Cardiac muscle cell (in vitro differentiated cells and primary cell): Measurements from ENCODE around the gene CST3. TPM values are rescaled to one million over a fixed set of nuclear protein-coding genes. Genes with fewer than 3 reads are reported as not detected.
"Not testable (repeated sequence)": the region's sequence is repeated elsewhere in the genome, so short reads cannot be mapped to it uniquely, and the experiment has no call there.

Experiments
- DNase-seq, 2 donors: peaks; one replicate each; pipeline versions ENCODE4 v3.0.0 to v3.0.0-alpha.2; 2010 to 2017; ENCODE audit warnings: low read depth in 1 of 2, low spot score in 1 of 2
- H3K27ac ChIP-seq: fragments of 200-600 bp; sonication (generic); 2 replicates; pipeline ENCODE4 v1.5.1; 2016
- H3K27me3 ChIP-seq: fragments of 200-600 bp; sonication (generic); 2 replicates; pipeline ENCODE4 v1.6.0; 2016; ENCODE audit warnings: control low read depth
- H3K36me3 ChIP-seq: fragments of 200-600 bp; sonication (generic); 2 replicates; pipeline ENCODE4 v1.5.1; 2016; ENCODE audit warnings: control low read depth
- H3K4me1 ChIP-seq: fragments of 200-600 bp; sonication (generic); 2 replicates; pipeline ENCODE4 v1.8.1; 2017; ENCODE audit warnings: low read depth, mild to moderate bottlenecking, mixed run types
- H3K4me3 ChIP-seq: fragments of 200-600 bp; sonication (generic); 2 replicates; pipeline ENCODE4 v1.5.1; 2016; ENCODE audit warnings: mild to moderate bottlenecking
- H3K9me3 ChIP-seq: fragments of 200-600 bp; sonication (generic); 2 replicates; pipeline ENCODE4 v1.5.1; 2017; ENCODE audit warnings: low read depth, mild to moderate bottlenecking, control low read depth
- polyA plus RNA-seq: library from polyadenylated mRNA; unstranded; fragments of >200 nt; fragmentation: Nextera tagmentation; extraction: Ambion mirVana; gene quantifications from 2 replicates; pipeline ENCODE4 v1.2.1, GENCODE V29; 2016
- total RNA-seq: library from RNA; depleted of rRNA; stranded (reverse); fragments of >200 nt; gene quantifications from 2 replicates; pipeline ENCODE4 v1.2.3, GENCODE V29; 2016
- TF ChIP-seq, protein P1 (sequence below): IDR thresholded peaks from 2 replicates; pipeline ENCODE4 v1.5.1; 2012; ENCODE audit warnings: low read depth, mild to moderate bottlenecking, low read length

CST3 gene
- total and polyA plus RNA-seq, 2 experiments from 2014 or later = 214 to 256 TPM

- TF ChIP-seq, protein P1, sequence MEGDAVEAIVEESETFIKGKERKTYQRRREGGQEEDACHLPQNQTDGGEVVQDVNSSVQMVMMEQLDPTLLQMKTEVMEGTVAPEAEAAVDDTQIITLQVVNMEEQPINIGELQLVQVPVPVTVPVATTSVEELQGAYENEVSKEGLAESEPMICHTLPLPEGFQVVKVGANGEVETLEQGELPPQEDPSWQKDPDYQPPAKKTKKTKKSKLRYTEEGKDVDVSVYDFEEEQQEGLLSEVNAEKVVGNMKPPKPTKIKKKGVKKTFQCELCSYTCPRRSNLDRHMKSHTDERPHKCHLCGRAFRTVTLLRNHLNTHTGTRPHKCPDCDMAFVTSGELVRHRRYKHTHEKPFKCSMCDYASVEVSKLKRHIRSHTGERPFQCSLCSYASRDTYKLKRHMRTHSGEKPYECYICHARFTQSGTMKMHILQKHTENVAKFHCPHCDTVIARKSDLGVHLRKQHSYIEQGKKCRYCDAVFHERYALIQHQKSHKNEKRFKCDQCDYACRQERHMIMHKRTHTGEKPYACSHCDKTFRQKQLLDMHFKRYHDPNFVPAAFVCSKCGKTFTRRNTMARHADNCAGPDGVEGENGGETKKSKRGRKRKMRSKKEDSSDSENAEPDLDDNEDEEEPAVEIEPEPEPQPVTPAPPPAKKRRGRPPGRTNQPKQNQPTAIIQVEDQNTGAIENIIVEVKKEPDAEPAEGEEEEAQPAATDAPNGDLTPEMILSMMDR = peak; percentile 31
- Histone ChIP-seq H3K36me3 (no peaks in the 10 kb centered on the region), H3K27ac (no peak overlapping the region), H3K9me3 (no peaks in the 10 kb centered on the region), H3K27me3 (no peaks in the 10 kb centered on the region), H3K4me3 (no peak overlapping the region), H3K4me1 (no peaks in the 10 kb centered on the region)
- DNase-seq = peak in 1 of 2 donors; percentile 45
Measured at GRCh38 chr20:23666189-23666588, 28.4 kb upstream of the CST3 start.

DNA sequence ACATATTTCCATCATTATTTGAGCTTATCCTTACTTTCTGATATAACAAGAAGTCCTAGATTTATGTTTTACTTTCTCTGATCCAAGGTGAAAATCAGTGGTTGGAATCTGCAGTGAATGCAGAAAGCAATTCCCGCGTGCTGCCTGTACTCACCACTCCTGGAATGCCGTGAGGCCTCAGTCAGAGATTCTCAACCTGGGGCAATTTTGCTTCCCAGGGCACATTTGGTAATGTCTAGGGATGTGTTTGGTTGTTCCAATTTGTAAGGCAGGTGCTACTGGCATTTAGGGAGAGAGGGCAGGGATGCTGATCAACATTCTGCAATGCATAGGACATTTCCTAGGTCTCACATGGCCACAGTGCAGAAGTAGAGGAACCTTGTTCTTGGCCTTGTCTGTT, 27.2 kb upstream of the CST3 start:
- TF ChIP-seq, protein P1 = no peak
- H3K27me3 ChIP-seq = no peaks in the 10 kb centered on the region
- H3K27ac ChIP-seq = no peak overlapping the region
- H3K4me3 ChIP-seq = no peak overlapping the region
- H3K36me3 ChIP-seq = no peaks in the 10 kb centered on the region
- H3K4me1 ChIP-seq = no peaks in the 10 kb centered on the region
- no peak for DNase-seq
- H3K9me3 ChIP-seq = no peaks in the 10 kb centered on the region

DNA sequence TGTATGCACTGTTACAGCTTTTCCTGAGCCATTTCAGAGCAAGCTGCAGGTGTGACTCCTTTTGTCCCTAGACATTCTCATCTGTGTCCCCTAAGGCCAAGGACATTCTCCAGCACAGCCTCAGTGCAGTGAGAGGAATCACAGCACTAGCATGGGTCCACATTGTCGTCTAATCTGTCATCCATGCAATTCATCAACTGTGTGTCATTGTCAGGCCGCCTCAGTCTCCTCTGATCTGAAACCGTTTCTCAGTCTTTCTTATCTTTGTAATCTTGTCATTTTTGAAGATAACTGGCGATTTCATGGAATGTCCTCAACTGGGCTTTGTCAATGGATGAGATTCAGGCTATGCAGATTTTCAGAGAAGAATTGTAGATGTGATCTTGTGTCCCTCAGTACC, 26.3 kb upstream of the CST3 start:
- H3K4me3 ChIP-seq, DNase-seq, H3K4me1 ChIP-seq, H3K27ac ChIP-seq, H3K9me3 ChIP-seq, H3K36me3 ChIP-seq, H3K27me3 ChIP-seq: not testable (repeated sequence)

DNA sequence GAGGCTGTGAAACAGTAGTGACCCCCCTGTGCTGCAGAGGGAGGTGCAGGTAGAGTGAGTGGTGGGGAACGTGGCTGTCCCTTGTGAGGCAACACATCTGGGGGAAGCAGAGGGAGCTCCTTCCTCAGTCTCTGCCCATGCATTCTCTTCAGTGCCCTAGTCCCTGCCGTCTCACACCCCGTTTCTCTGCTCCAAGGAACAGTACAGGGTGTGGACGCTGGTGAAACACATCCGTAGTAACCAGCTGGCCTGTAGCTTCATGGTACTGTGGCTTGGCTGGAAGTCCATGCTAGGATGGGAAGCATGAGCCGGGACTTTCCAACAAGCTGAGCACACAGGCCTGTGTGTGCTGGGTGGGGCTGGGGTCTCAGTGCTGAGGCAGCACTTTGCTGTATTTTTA, 25.4 kb upstream of the CST3 start:
- TF ChIP-seq, protein P1 = no peak
- Histone ChIP-seq H3K9me3 (no peaks in the 10 kb centered on the region), H3K36me3 (no peaks in the 10 kb centered on the region), H3K27me3 (no peaks in the 10 kb centered on the region), H3K27ac (no peak overlapping the region), H3K4me3 (no peak overlapping the region), H3K4me1 (no peaks in the 10 kb centered on the region)
- DNase-seq = no peak

DNA sequence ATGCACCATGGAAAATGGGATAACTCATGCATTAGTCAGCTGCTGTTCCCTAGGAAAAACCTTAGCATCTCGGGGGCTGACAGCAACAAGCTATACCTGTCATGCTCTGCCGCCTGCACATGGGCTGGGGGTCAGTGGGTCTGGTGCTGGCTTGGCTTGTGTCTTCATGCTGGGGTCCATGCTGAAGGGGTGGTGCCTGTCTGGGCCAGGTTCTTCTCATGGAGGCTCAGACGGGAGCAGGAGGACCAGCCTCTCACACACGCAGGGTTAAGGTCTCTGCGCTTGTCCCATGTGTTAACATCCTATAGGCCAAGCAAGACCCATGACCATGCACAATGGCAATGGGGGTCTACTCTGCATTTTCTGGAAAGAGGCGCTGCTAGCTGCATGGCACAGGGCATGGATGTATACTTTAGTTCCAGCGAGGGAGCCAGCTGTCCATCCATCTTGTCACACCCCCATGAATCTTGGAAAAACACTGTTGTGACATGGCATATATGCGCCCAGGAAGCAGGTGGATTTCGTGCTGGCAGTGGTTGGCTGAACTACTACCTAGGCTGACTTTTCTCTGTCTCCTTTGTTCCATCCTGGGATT, 24.6 kb upstream of the CST3 start:
- H3K9me3 ChIP-seq = no peaks in the 10 kb centered on the region
- no peaks in the 10 kb centered on the region for H3K36me3 ChIP-seq
- no peak overlapping the region for H3K27ac ChIP-seq
- no peak overlapping the region for H3K4me3 ChIP-seq
- H3K4me1 ChIP-seq = no peaks in the 10 kb centered on the region
- no peak for DNase-seq
- TF ChIP-seq, protein P1 = no peak
- no peaks in the 10 kb centered on the region for H3K27me3 ChIP-seq

DNA sequence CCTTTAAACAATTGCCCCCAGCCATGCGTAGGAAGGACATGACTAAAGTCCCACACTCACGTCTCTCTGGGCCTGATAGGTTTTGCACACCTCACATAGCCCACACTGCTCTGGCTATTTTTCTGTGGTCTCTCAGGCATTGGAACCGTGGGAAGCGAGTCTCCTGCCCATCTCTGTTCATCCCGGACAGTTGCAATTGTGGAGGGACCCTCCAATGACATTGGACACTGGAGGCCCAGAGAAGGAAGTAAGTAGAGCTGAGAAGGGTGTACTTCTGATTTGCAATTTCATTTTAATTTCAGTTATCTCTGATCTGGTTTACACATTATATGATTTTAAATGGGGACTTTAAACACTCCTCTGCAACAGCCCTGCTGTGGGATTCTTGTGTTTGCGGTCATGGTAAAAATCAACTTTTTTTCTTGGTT, 23.3 kb upstream of the CST3 start:
- Histone ChIP-seq H3K9me3 (no peaks in the 10 kb centered on the region), H3K27me3 (no peaks in the 10 kb centered on the region), H3K27ac (no peak overlapping the region), H3K4me1 (no peaks in the 10 kb centered on the region), H3K4me3 (no peak overlapping the region), H3K36me3 (no peaks in the 10 kb centered on the region)
- no peak for DNase-seq
- TF ChIP-seq, protein P1 = no peak
